Activated CD4-positive, alpha-beta T cell treated with anti-CD3 and anti-CD28 coated beads for 36 hours (primary cell): ENCODE data around the gene SECTM1. TPM values are rescaled to one million over a fixed set of nuclear protein-coding genes. Genes with fewer than 3 reads are reported as not detected.
"Not testable (repeated sequence)": the region's sequence is repeated elsewhere in the genome, so short reads cannot be mapped to it uniquely, and the experiment has no call there.

ENCODE experiments used
- ATAC-seq: fragments of 200-7000 bp; cut with Tn5 transposase; one replicate; pipeline ENCODE4 v1.10.0; 2021; ENCODE audit warnings: mild to moderate bottlenecking, moderate library complexity
- CTCF ChIA-PET: fragments of 350-600 bp; sonication (Branson Sonifier 250); formaldehyde crosslinking; loops from one replicate; lab custom pipeline; 2021; ENCODE audit warnings: antibody characterized with exemption; lab: Charles Lee
- POLR2A ChIA-PET: fragments of 350-600 bp; sonication (Branson Sonifier 250); formaldehyde crosslinking; loops from one replicate; lab custom pipeline; 2021; ENCODE audit warnings: antibody characterized with exemption, inconsistent platforms; lab: Charles Lee
- DNase-seq: peaks from one replicate; pipeline ENCODE4 v3.0.0-alpha.2; 2020
- H3K27ac Mint-ChIP-seq: one replicate; pipeline ENCODE4 v1.8.0; 2021; ENCODE audit warnings: mixed read lengths
- H3K27me3 Mint-ChIP-seq: one replicate; pipeline ENCODE4 v1.8.0; 2021; ENCODE audit warnings: mixed read lengths
- H3K36me3 Mint-ChIP-seq: one replicate; pipeline ENCODE4 v1.8.0; 2021; ENCODE audit warnings: low read depth, mixed read lengths
- H3K4me1 Mint-ChIP-seq: one replicate; pipeline ENCODE4 v1.8.0; 2021; ENCODE audit warnings: mixed read lengths
- H3K4me3 Mint-ChIP-seq: one replicate; pipeline ENCODE4 v1.8.0; 2021; ENCODE audit warnings: mild to moderate bottlenecking, moderate library complexity, mixed read lengths
- H3K9me3 Mint-ChIP-seq: one replicate; pipeline ENCODE4 v1.8.0; 2021; ENCODE audit warnings: low read depth, mixed read lengths
- intact Hi-C, 2 experiments: fragments of 100-400 bp; cut with DNase I in 1 of 2; cut with micrococcal nuclease in 1 of 2; formaldehyde crosslinking; loops; one replicate each; pipeline versions ENCODE4 v1.14.2 to v1.15.1; 2022 to 2024; cut with DNase I, micrococcal nuclease
- total RNA-seq, 2 experiments: library from RNA; stranded (reverse); gene quantifications; one replicate each; pipeline ENCODE4 v1.2.3, GENCODE V29; 2021

The SECTM1 gene
- 10 to 100 TPM in 1 of 2 experiments, 1 to 10 TPM in 1; 9.0 to 10.9 TPM for total RNA-seq

- Mint-ChIP-seq H3K9me3 (no peaks in the 10 kb centered on the region), H3K27me3 (peaks cover 4% of the 10 kb centered on the region), H3K4me1 (peaks cover 30% of the 10 kb centered on the region), H3K4me3 (peak within 1 kb of the TSS; percentile 72), H3K27ac (peak within 1 kb of the TSS; percentile 86), H3K36me3 (no peaks in the 10 kb centered on the region)
- intact Hi-C loops, result no loop called here
- ATAC-seq (peak; percentile 50), DNase-seq (no peak)
- CTCF ChIA-PET, result interaction anchor here (0.9 to 2.4 kb wide), 4 partner anchors 12 to 97 kb away, joined by 3 to 11 read pairs (median 3); no protein-coding TSS in a partner anchor
- POLR2A ChIA-PET, result interaction anchor here (0.8 to 1.9 kb wide), 3 partner anchors 12 to 37 kb away, joined by 3 to 6 read pairs (median 4); no protein-coding TSS in a partner anchor
Measured at GRCh38 chr17:82333279-82334171, at the start of gene SECTM1. Gene SECTM1 (minus strand): TSS chr17:82333766. CDS start chr17:82327240, 6,526 bp downstream.

DNA sequence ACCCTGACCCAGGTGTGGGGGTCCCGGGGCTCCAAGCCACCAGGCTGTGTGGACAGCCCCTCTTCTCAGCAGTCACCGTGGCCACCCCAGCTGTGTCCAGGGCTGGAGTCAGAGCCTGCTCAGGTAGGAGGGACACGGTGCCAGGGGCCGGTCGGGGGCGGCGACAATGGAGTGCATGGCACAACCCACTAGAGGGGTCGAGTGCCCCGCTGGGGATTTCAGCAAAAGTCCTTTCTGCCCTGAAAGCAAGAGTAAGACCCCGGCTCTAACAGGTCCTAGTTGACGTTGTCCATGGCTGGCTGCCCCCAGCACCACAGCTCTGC is 49.3 kb upstream of the SECTM1 start:
- POLR2A ChIA-PET, result no interaction called here
- peaks cover 3% of the 10 kb centered on the region for H3K4me1 Mint-ChIP-seq
- no peak overlapping the region for H3K27ac Mint-ChIP-seq

GRCh38 chr17:82382220-82382932 is 48.8 kb upstream of the SECTM1 start:
- DNase-seq, POLR2A ChIA-PET, intact Hi-C loops, H3K27ac Mint-ChIP-seq, H3K9me3 Mint-ChIP-seq, CTCF ChIA-PET, H3K4me3 Mint-ChIP-seq, ATAC-seq, H3K36me3 Mint-ChIP-seq, H3K4me1 Mint-ChIP-seq: not testable (repeated sequence)
- H3K27me3 Mint-ChIP-seq, result peaks cover 18% of the 10 kb centered on the region

More for the DNA sequence above, 49.3 kb upstream of the SECTM1 start:
- Mint-ChIP-seq H3K9me3 (no peaks in the 10 kb centered on the region), H3K27me3 (peaks cover 18% of the 10 kb centered on the region), H3K4me3 (no peak overlapping the region), H3K36me3 (no peaks in the 10 kb centered on the region)
- no peak for DNase-seq
- intact Hi-C loops, result no loop called here
- no peak for ATAC-seq
- CTCF ChIA-PET, result no interaction called here

GRCh38 chr17:82381703-82382009 is 48.1 kb upstream of the SECTM1 start:
- intact Hi-C loops, H3K27ac Mint-ChIP-seq, H3K9me3 Mint-ChIP-seq, H3K36me3 Mint-ChIP-seq, CTCF ChIA-PET, ATAC-seq, H3K4me1 Mint-ChIP-seq, H3K4me3 Mint-ChIP-seq, DNase-seq: not testable (repeated sequence)
- POLR2A ChIA-PET, result interaction anchor here (0.6 kb wide), 1 partner anchor 12 kb away, joined by 4 read pairs; no protein-coding TSS in a partner anchor
- peaks cover 18% of the 10 kb centered on the region for H3K27me3 Mint-ChIP-seq

DNA sequence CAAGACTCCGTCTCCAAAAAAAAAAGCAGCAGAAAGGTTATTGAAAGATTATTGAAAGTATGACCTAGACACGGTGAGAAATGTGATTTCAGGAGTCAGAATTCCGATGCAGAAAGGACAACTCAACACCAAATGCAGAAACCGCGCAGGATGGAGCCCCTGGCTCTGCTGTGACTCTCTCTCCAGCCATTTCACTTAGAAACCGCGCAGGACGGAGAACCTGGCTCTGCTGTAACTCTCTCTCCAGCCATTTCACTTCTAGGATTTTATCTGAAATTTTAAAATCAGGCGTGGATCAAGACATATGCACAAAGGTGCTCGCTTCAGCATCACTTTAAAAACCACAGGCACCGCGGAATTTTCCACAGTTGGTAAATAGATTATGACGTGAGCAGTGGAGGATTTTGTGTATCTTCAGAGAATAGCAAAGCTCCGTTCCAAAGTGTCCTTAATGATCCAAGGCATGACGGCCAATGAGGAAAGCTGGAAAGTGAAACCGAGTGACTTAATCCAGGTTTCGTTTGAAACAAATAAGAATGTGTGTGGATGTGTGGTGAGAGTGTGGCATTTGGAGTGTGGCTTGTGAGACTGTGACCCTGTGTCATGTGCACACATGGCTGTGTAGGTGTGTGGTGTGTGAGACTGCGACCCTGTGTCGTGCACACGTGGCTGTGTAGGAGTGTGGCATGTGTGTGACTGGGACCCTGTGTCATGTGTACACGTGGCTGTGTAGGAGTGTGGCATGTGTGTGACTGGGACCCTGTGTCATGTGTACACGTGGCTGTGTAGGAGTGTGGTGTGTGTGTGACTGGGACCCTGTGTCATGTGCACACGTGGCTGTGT is 47.5 kb upstream of the SECTM1 start:
- Mint-ChIP-seq H3K4me1 (peaks cover 3% of the 10 kb centered on the region), H3K4me3 (no peak overlapping the region), H3K27ac (no peak overlapping the region), H3K9me3 (no peaks in the 10 kb centered on the region), H3K27me3 (peaks cover 19% of the 10 kb centered on the region), H3K36me3 (no peaks in the 10 kb centered on the region)
- ChIA-PET CTCF (no interaction called here), POLR2A (interaction anchor here (0.6 kb wide), 1 partner anchor 11 kb away, joined by 4 read pairs; no protein-coding TSS in a partner anchor)
- ATAC-seq, result no peak
- intact Hi-C loops, result no loop called here
- DNase-seq, result no peak

- Mint-ChIP-seq H3K36me3 (no peaks in the 10 kb centered on the region), H3K27me3 (peaks cover 24% of the 10 kb centered on the region), H3K9me3 (no peaks in the 10 kb centered on the region), H3K27ac (no peak overlapping the region), H3K4me3 (no peak overlapping the region), H3K4me1 (peaks cover 3% of the 10 kb centered on the region)
- CTCF ChIA-PET, result interaction anchor here (0.6 kb wide), 1 partner anchor 498 kb away, joined by 4 read pairs; no protein-coding TSS in a partner anchor
- intact Hi-C loops, result no loop called here
- no peak for DNase-seq
- ATAC-seq, result no peak
- POLR2A ChIA-PET, result no interaction called here
Measured at GRCh38 chr17:82378741-82379021, 45.1 kb upstream of the SECTM1 start.

- Mint-ChIP-seq H3K4me1 (peaks cover 3% of the 10 kb centered on the region), H3K27me3 (peaks cover 28% of the 10 kb centered on the region)
- ATAC-seq, result no peak
Measured at GRCh38 chr17:82377924-82378740, 44.6 kb upstream of the SECTM1 start.

DNA sequence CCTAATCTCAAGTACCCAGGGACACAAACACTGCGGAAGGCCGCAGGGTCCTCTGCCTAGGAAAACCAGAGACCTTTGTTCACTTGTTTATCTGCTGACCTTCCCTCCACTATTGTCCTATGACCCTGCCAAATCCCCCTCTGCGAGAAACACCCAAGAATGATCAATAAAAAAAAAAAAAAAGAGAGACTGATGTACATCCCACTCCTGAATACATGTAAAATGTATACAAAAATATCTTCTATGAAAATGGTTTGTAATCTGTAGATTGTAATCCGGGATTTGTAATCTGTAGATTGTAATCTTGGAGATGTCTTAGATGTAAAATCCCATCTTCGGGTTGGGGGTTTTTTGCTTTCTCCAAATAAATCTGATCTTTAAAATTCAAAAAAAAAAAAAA is 43.7 kb upstream of the SECTM1 start:
- H3K4me1 Mint-ChIP-seq, result peaks cover 10% of the 10 kb centered on the region
- POLR2A ChIA-PET, DNase-seq, H3K9me3 Mint-ChIP-seq, ATAC-seq, intact Hi-C loops, H3K4me3 Mint-ChIP-seq, H3K36me3 Mint-ChIP-seq, H3K27ac Mint-ChIP-seq, CTCF ChIA-PET: not testable (repeated sequence)
- H3K27me3 Mint-ChIP-seq, result peaks cover 37% of the 10 kb centered on the region

More at GRCh38 chr17:82377924-82378740, 44.6 kb upstream of the SECTM1 start:
- intact Hi-C loops, result no loop called here
- POLR2A ChIA-PET, result no interaction called here
- Mint-ChIP-seq H3K27ac (no peak overlapping the region), H3K36me3 (no peaks in the 10 kb centered on the region), H3K9me3 (no peaks in the 10 kb centered on the region), H3K4me3 (no peak overlapping the region)
- CTCF ChIA-PET, result interaction anchor here (0.6 kb wide), 1 partner anchor 498 kb away, joined by 4 read pairs; no protein-coding TSS in a partner anchor
- DNase-seq, result no peak

DNA sequence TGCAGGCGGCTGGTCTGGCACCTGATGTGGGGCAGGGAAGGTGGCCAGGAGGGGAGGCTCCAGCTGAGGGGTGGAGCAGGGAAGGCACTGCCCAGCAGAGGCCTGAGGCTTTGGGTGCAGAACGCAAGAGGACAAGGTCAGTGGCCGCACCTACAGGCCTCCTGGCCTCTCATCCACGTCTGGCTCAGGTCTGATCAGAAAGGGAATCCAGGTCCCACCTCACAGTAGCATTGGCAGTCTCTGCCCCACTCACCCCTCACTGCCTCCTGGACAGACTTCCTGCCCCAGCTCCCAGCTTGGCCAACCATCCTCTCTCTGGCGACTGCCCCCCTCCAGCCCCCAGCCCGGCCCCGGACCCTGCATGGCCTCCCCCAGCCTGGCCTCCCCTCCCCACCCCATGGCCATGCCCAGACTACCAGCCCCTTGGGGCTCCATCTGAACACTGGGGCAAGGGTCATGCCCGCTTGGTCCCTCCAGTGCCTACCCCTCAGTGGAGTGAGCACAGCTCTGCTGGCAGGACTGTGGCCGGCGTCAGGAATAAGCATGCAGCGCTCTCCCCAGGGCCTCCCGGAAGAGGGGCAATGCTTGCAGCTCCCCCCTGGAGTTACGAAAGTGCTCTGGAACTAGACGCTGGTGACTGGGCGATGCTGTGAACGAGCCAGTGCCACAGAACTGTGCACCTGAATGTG is 42.6 kb upstream of the SECTM1 start:
- DNase-seq, result no peak
- Mint-ChIP-seq H3K27ac (no peak overlapping the region), H3K27me3 (peaks cover 33% of the 10 kb centered on the region), H3K36me3 (no peaks in the 10 kb centered on the region), H3K4me1 (peaks cover 10% of the 10 kb centered on the region), H3K9me3 (no peaks in the 10 kb centered on the region), H3K4me3 (no peak overlapping the region)
- intact Hi-C loops, result no loop called here
- ChIA-PET CTCF (interaction anchor here (0.6 kb wide), 1 partner anchor 30 kb away, joined by 5 read pairs; no protein-coding TSS in a partner anchor), POLR2A (no interaction called here)
- ATAC-seq, result no peak

GRCh38 chr17:82375359-82376041 is 41.9 kb upstream of the SECTM1 start:
- peaks cover 38% of the 10 kb centered on the region for H3K27me3 Mint-ChIP-seq
- H3K27ac Mint-ChIP-seq, result no peak overlapping the region
- H3K36me3 Mint-ChIP-seq, result no peaks in the 10 kb centered on the region
- peaks cover 17% of the 10 kb centered on the region for H3K4me1 Mint-ChIP-seq
- no peak for ATAC-seq
- CTCF ChIA-PET, result no interaction called here
- H3K4me3 Mint-ChIP-seq, result no peak overlapping the region
- DNase-seq, result no peak
- POLR2A ChIA-PET, result no interaction called here
- intact Hi-C loops, result no loop called here
- H3K9me3 Mint-ChIP-seq, result no peaks in the 10 kb centered on the region
